ENCODE measurements around the gene WFIKKN1. TPM values are rescaled to one million over a fixed set of nuclear protein-coding genes. Genes with fewer than 3 reads are reported as not detected.

WFIKKN1 gene
- total and polyA plus RNA-seq, 8 donors: 0.11 to 1.4 (median 0.52) TPM

- TF ChIP-seq, protein P1, sequence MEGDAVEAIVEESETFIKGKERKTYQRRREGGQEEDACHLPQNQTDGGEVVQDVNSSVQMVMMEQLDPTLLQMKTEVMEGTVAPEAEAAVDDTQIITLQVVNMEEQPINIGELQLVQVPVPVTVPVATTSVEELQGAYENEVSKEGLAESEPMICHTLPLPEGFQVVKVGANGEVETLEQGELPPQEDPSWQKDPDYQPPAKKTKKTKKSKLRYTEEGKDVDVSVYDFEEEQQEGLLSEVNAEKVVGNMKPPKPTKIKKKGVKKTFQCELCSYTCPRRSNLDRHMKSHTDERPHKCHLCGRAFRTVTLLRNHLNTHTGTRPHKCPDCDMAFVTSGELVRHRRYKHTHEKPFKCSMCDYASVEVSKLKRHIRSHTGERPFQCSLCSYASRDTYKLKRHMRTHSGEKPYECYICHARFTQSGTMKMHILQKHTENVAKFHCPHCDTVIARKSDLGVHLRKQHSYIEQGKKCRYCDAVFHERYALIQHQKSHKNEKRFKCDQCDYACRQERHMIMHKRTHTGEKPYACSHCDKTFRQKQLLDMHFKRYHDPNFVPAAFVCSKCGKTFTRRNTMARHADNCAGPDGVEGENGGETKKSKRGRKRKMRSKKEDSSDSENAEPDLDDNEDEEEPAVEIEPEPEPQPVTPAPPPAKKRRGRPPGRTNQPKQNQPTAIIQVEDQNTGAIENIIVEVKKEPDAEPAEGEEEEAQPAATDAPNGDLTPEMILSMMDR (IDR thresholded peaks at IDR 0.05): peak; percentile 62 to 84
- ATAC-seq: peak; percentile 96
Measured at GRCh38 chr16:610513-611381, 20.0 kb upstream of the WFIKKN1 start.

GRCh38 chr16:615122-615521 lies 15.7 kb upstream of the WFIKKN1 start:
- ATAC-seq (no peak), DNase-seq (no peak)
- no peak overlapping the region for H3K4me3 ChIP-seq
- no peaks in the 10 kb centered on the region for H3K27me3 ChIP-seq
- peaks cover 0 to 12% of the 10 kb centered on the region in 2 donors for H3K36me3 ChIP-seq
- intact Hi-C loops (cut with DNase I): no loop called here
- H3K4me1 ChIP-seq: peaks cover 0 to 13% of the 10 kb centered on the region in 2 donors
- H3K9me3 ChIP-seq: no peaks in the 10 kb centered on the region
- TF ChIP-seq, protein P1 (IDR thresholded peaks at IDR 0.05): no peak
- H3K27ac ChIP-seq: no peak overlapping the region

More at GRCh38 chr16:610513-611381, 20.0 kb upstream of the WFIKKN1 start:
- Histone ChIP-seq H3K9me3 (no peaks in the 10 kb centered on the region), H3K4me1 (peaks cover 0 to 9% of the 10 kb centered on the region in 2 donors), H3K36me3 (no peaks in the 10 kb centered on the region), H3K27ac (no peak overlapping the region), H3K4me3 (no peak overlapping the region), H3K27me3 (no peaks in the 10 kb centered on the region)
- intact Hi-C loops (cut with DNase I): no loop called here
- DNase-seq: peak in 1 of 4 donors; percentile 92

- peaks cover 0 to 19% of the 10 kb centered on the region in 2 donors for H3K36me3 ChIP-seq
- H3K27ac ChIP-seq: peak overlapping the region; percentile 75 to 80
- H3K4me1 ChIP-seq: peaks cover 0 to 10% of the 10 kb centered on the region in 2 donors
- H3K9me3 ChIP-seq: no peaks in the 10 kb centered on the region
- ATAC-seq: peak; percentile 85
- H3K27me3 ChIP-seq: no peaks in the 10 kb centered on the region
- peak in 3 of 4 donors; percentile 46 to 87 (median 54) for DNase-seq
- H3K4me3 ChIP-seq: peak overlapping the region in 1 of 2 donors; percentile 1
- TF ChIP-seq, protein P1 (IDR thresholded peaks at IDR 0.05): no peak
- intact Hi-C loops (cut with DNase I): no loop called here
Measured at GRCh38 chr16:616733-617586, 13.8 kb upstream of the WFIKKN1 start.

- H3K27me3 ChIP-seq: no peaks in the 10 kb centered on the region
- H3K27ac ChIP-seq: peak overlapping the region; percentile 75 to 80
- ATAC-seq (peak; percentile 61), DNase-seq (peak in 2 of 4 donors; percentile 45 to 86)
- TF ChIP-seq, protein P1 (IDR thresholded peaks at IDR 0.05): no peak
- intact Hi-C loops (cut with DNase I): no loop called here
- H3K9me3 ChIP-seq: no peaks in the 10 kb centered on the region
- H3K4me1 ChIP-seq: peaks cover 0 to 13% of the 10 kb centered on the region in 2 donors
- H3K36me3 ChIP-seq: peaks cover 0 to 19% of the 10 kb centered on the region in 2 donors
- peak overlapping the region in 1 of 2 donors; percentile 20 for H3K4me3 ChIP-seq
Measured at GRCh38 chr16:617855-618254, 12.9 kb upstream of the WFIKKN1 start.

All from left lung (tissue), 10 donors.